H1 (cell line): ENCODE results near the gene GIPC1. TPM values are rescaled to one million over a fixed set of nuclear protein-coding genes. Genes with fewer than 3 reads are reported as not detected.

Experiments
- CTCF ChIA-PET: fragments of 300-600 bp; sonication (Branson Sonifier 250); formaldehyde crosslinking; loops from one replicate; lab custom pipeline; 2021; ENCODE audit not compliant: partially characterized antibody; lab: Charles Lee
- POLR2A ChIA-PET: fragments of 300-600 bp; sonication (Branson Sonifier 250); formaldehyde crosslinking; loops from one replicate; lab custom pipeline; 2021; ENCODE audit warnings: inconsistent platforms; ENCODE audit not compliant: partially characterized antibody; lab: Charles Lee
- DNase-seq, 2 experiments: peaks; one replicate each; pipeline versions ENCODE4 v3.0.0 to v3.0.0-alpha.2; 2010 to 2022; ENCODE audit warnings: low spot score in 2 of 2, low read depth in 1 of 2, mixed read lengths in 1 of 2
- FAIRE-seq: peaks from 2 replicates; lab custom pipeline; 2011; peaks lifted over from hg19 to GRCh38; lab: Jason Lieb, UNC
- H2AFZ ChIP-seq: 2 replicates; pipeline ENCODE4 v1.8.1; 2012; ENCODE audit warnings: low read length, inconsistent platforms
- H2AK5ac ChIP-seq: 2 replicates; pipeline ENCODE4 v1.6.1; 2013; ENCODE audit warnings: low read depth, low read length
- H2BK120ac ChIP-seq: replicated peaks from 2 replicates; pipeline ENCODE3; 2013; ENCODE audit warnings: low read depth, low read length, inconsistent platforms
- H2BK12ac ChIP-seq: 2 replicates; pipeline ENCODE4 v1.6.1; 2013; ENCODE audit warnings: low read depth, low read length
- H2BK15ac ChIP-seq: 2 replicates; pipeline ENCODE4 v1.6.1; 2013; ENCODE audit warnings: low read length
- H2BK20ac ChIP-seq: 2 replicates; pipeline ENCODE4 v1.6.1; 2013; ENCODE audit warnings: low read length
- H2BK5ac ChIP-seq: 2 replicates; pipeline ENCODE4 v1.6.1; 2013; ENCODE audit warnings: low read depth, low read length
- H3K14ac ChIP-seq: 2 replicates; pipeline ENCODE4 v1.6.1; 2013; ENCODE audit warnings: inconsistent platforms; ENCODE audit not compliant: insufficient read length
- H3K18ac ChIP-seq: 2 replicates; pipeline ENCODE4 v1.6.1; 2013; ENCODE audit warnings: low read length; ENCODE audit errors: extremely low read depth
- H3K23ac ChIP-seq: 2 replicates; pipeline ENCODE4 v1.6.1; 2013; ENCODE audit warnings: inconsistent platforms; ENCODE audit not compliant: insufficient read length
- H3K23me2 ChIP-seq: 2 replicates; pipeline ENCODE4 v1.6.1; 2013; ENCODE audit warnings: low read depth, low read length
- H3K27ac ChIP-seq: 2 replicates; pipeline ENCODE4 v1.6.1; 2011; ENCODE audit warnings: low read depth, low read length, inconsistent platforms
- H3K27me3 ChIP-seq, 4 experiments: replicated peaks in 1 of 4; 1 replicate in 1 of 4; 2 replicates in 3 of 4; pipeline versions ENCODE4 v1.6.1 to v1.8.1; 2011 to 2013; ENCODE audit warnings: low read length in 3 of 4, mild to moderate bottlenecking in 3 of 4, inconsistent platforms in 2 of 4, mixed read lengths in 2 of 4, moderate library complexity in 1 of 4; ENCODE audit not compliant: control insufficient read depth in 3 of 4, insufficient read depth in 3 of 4; ENCODE audit errors: extremely low read depth in 1 of 4
- H3K36me3 ChIP-seq, 4 experiments: 2 replicates each; pipeline versions ENCODE4 v1.6.1 to v1.8.1; 2011 to 2013; ENCODE audit warnings: mild to moderate bottlenecking in 4 of 4, low read length in 3 of 4, moderate library complexity in 2 of 4, control low read depth in 1 of 4, inconsistent platforms in 1 of 4; ENCODE audit not compliant: insufficient read depth in 4 of 4, control insufficient read depth in 2 of 4
- H3K4ac ChIP-seq: replicated peaks from 2 replicates; pipeline ENCODE3; 2013; ENCODE audit warnings: low read length, low read depth, mixed read lengths, inconsistent platforms; ENCODE audit not compliant: insufficient read length
- H3K4me1 ChIP-seq, 4 experiments: replicated peaks in 1 of 4; 1 replicate in 1 of 4; 2 replicates in 3 of 4; pipeline versions ENCODE4 v1.6.1 to v1.8.1; 2011 to 2013; ENCODE audit warnings: low read length in 3 of 4, inconsistent platforms in 2 of 4, mixed read lengths in 1 of 4; ENCODE audit not compliant: insufficient read depth in 4 of 4, control insufficient read depth in 3 of 4
- H3K4me2 ChIP-seq, 2 experiments: 2 replicates each; pipeline versions ENCODE4 v1.6.1 to v1.8.1; 2011 to 2013; ENCODE audit warnings: low read depth in 2 of 2, low read length in 2 of 2, control low read depth in 1 of 2, inconsistent platforms in 1 of 2, mild to moderate bottlenecking in 1 of 2; ENCODE audit not compliant: insufficient read depth in 1 of 2
- H3K4me3 ChIP-seq, 4 experiments: fragments of 200-600, 300-600 bp in 1 of 4; sonication (generic), shearing (Covaris generic), sonication (Bioruptor Twin) in 1 of 4; 2 replicates each; pipeline versions ENCODE4 v1.5.1 to v1.8.1; 2011 to 2016; ENCODE audit warnings: low read length in 4 of 4, low read depth in 3 of 4, control low read depth in 2 of 4, inconsistent platforms in 2 of 4, mild to moderate bottlenecking in 2 of 4, mixed read lengths in 1 of 4, moderate library complexity in 1 of 4; ENCODE audit not compliant: insufficient read depth in 2 of 4; ENCODE audit errors: extremely low read depth in 1 of 4
- H3K56ac ChIP-seq: replicated peaks from 2 replicates; pipeline ENCODE3; 2013; ENCODE audit warnings: low read depth, mild to moderate bottlenecking, mixed read lengths, low read length, inconsistent platforms; ENCODE audit not compliant: insufficient read length
- H3K79me1 ChIP-seq: 2 replicates; pipeline ENCODE4 v1.6.1; 2013; ENCODE audit warnings: low read depth, low read length, control low read depth
- H3K79me2 ChIP-seq, 2 experiments: 2 replicates each; pipeline versions ENCODE4 v1.6.1 to v1.8.1; 2012 to 2013; ENCODE audit warnings: low read length in 2 of 2, mild to moderate bottlenecking in 2 of 2, inconsistent platforms in 1 of 2; ENCODE audit not compliant: insufficient read depth in 2 of 2, control insufficient read depth in 1 of 2
- H3K9ac ChIP-seq, 4 experiments: replicated peaks in 1 of 4; 1 replicate in 1 of 4; 2 replicates in 3 of 4; pipeline versions ENCODE4 v1.6.1 to v1.8.1; 2011 to 2013; ENCODE audit warnings: low read depth in 3 of 4, low read length in 3 of 4, control low read depth in 2 of 4, mild to moderate bottlenecking in 2 of 4, moderate library complexity in 2 of 4, inconsistent platforms in 1 of 4; ENCODE audit errors: extremely low read depth in 1 of 4
- H3K9me3 ChIP-seq, 2 experiments: 2 replicates each; pipeline versions ENCODE4 v1.6.1 to v1.8.1; 2012 to 2013; ENCODE audit warnings: mild to moderate bottlenecking in 2 of 2, moderate library complexity in 2 of 2, control low read depth in 1 of 2, inconsistent platforms in 1 of 2, low read depth in 1 of 2, low read length in 1 of 2, mixed read lengths in 1 of 2; ENCODE audit not compliant: insufficient read depth in 2 of 2
- H4K20me1 ChIP-seq, 2 experiments: replicated peaks in 1 of 2; 2 replicates each; pipeline versions ENCODE3 to v1.8.1; 2011 to 2013; ENCODE audit warnings: inconsistent platforms in 2 of 2, low read length in 2 of 2, mild to moderate bottlenecking in 1 of 2; ENCODE audit not compliant: insufficient read depth in 2 of 2, control insufficient read depth in 1 of 2
- H4K5ac ChIP-seq: 2 replicates; pipeline ENCODE4 v1.6.1; 2013; ENCODE audit warnings: low read length, low read depth, mixed read lengths, inconsistent platforms; ENCODE audit not compliant: insufficient read length
- H4K8ac ChIP-seq: 2 replicates; pipeline ENCODE4 v1.8.0; 2013; ENCODE audit warnings: mild to moderate bottlenecking, moderate library complexity, low read length, inconsistent platforms; ENCODE audit not compliant: insufficient read depth; ENCODE audit errors: extremely low read depth
- H4K91ac ChIP-seq: replicated peaks from 2 replicates; pipeline ENCODE3; 2013; ENCODE audit warnings: low read length, mixed read lengths, inconsistent platforms; ENCODE audit not compliant: insufficient read length
- BACH1 ChIP-seq: IDR thresholded peaks from 2 replicates; pipeline ENCODE4 v1.6.1; 2012; ENCODE audit warnings: low read length, improper control_type of control experiment
- BRCA1 ChIP-seq: IDR thresholded peaks from 2 replicates; pipeline ENCODE4 v1.6.1; 2012; ENCODE audit warnings: low read depth, low read length, improper control_type of control experiment
- CTCF ChIP-seq, 3 experiments: IDR thresholded peaks; 1 replicate in 2 of 3; 2 replicates in 1 of 3; pipeline versions ENCODE4 v1.5.1 to v1.6.1; 2011; ENCODE audit warnings: low read length in 3 of 3, mild to moderate bottlenecking in 3 of 3, inconsistent platforms in 2 of 3, low read depth in 1 of 3, moderate library complexity in 1 of 3; ENCODE audit not compliant: insufficient read depth in 1 of 3; ENCODE audit errors: control extremely low read depth in 1 of 3
- E2F6 ChIP-seq: IDR thresholded peaks from 2 replicates; pipeline ENCODE4 v1.6.1; 2012; ENCODE audit warnings: inconsistent platforms
- JUND ChIP-seq: IDR thresholded peaks from 2 replicates; pipeline ENCODE4 v1.6.1; 2011; ENCODE audit warnings: mild to moderate bottlenecking, improper control_type of control experiment, low read length
- RXRA ChIP-seq: IDR thresholded peaks from 2 replicates; pipeline ENCODE4 v1.6.1; 2011; ENCODE audit warnings: low read depth, mild to moderate bottlenecking, low read length, moderate library complexity; ENCODE audit not compliant: insufficient read depth
- SP2 ChIP-seq: IDR thresholded peaks from 2 replicates; pipeline ENCODE4 v1.6.1; 2012; ENCODE audit warnings: mild to moderate bottlenecking, low read length, inconsistent platforms
- SRF ChIP-seq: IDR thresholded peaks from 2 replicates; pipeline ENCODE4 v1.6.1; 2011; ENCODE audit warnings: mild to moderate bottlenecking, low read depth, low read length, moderate library complexity
- TAF7 ChIP-seq: optimal IDR thresholded peaks from 2 replicates; pipeline ENCODE3; 2011; ENCODE audit warnings: low read depth, mild to moderate bottlenecking, inconsistent platforms, low read length, moderate library complexity, borderline replicate concordance
- YY1 ChIP-seq: IDR thresholded peaks from 2 replicates; pipeline ENCODE4 v1.6.1; 2011; ENCODE audit warnings: low read depth, mild to moderate bottlenecking, low read length
- WGBS, 2 experiments: shearing (Covaris generic) in 1 of 2; methylation state at CpG; one replicate each; pipeline versions ENCODE4 v1.1.6 to v1.1.7; 2013 to 2015; ENCODE audit warnings: low lambda C conversion rate in 2 of 2, mixed read lengths in 2 of 2, inconsistent platforms in 1 of 2, low coverage in 1 of 2, missing lambda C conversion rate in 1 of 2; ENCODE audit not compliant: insufficient replicate concordance in 2 of 2, insufficient coverage in 1 of 2, insufficient read length in 1 of 2; ENCODE audit errors: extremely low coverage in 1 of 2, missing lambda C conversion rate in 1 of 2; 5-methylcytosine and 5-hydroxymethylcytosine counted together
- polyA plus RNA-seq, 7 experiments: library from polyadenylated mRNA; depleted of rRNA in 3 of 7; stranded (reverse) in 5 of 7; unstranded in 2 of 7; fragments of >200 nt in 5 of 7; fragments of 200-250 nt in 2 of 7; gene quantifications; 1 replicate in 5 of 7; 2 replicates in 1 of 7; 4 replicates in 1 of 7; pipeline versions ENCODE4 v1.2.1 to v1.2.3, GENCODE V29; 2011 to 2013; ENCODE audit warnings: missing spikeins in 2 of 7, mixed read lengths in 2 of 7
- total RNA-seq: library from RNA; stranded (reverse); fragmentation: NEBNext Ultra II Directional; extraction: Animal tissue kit (Norgen Biotek cat#: 25700); gene quantifications from 2 replicates; pipeline ENCODE4 v1.2.1, GENCODE V29; 2021

The GIPC1 gene
- total and polyA plus RNA-seq, 2 of the 8 experiments (the other 6 are each of a cell fraction or from before 2014, with no cell fraction given): 65.6 to 72.0 TPM

- DNase-seq (no peak), FAIRE-seq (no peak)
- 88% methylated on average over 4 of the region's 4 CpGs; no CpG with 5 or more reads in 1 of the 2 experiments for WGBS, 2 experiments
- H3K79me1 ChIP-seq: peaks cover 14% of the 10 kb centered on the region
- no peak for TF ChIP-seq E2F6
- no peak for TF ChIP-seq RXRA
- no peak for TF ChIP-seq SP2
- no peak for TF ChIP-seq SRF
- TF ChIP-seq CTCF (IDR thresholded peaks at IDR 0.05; ENCODE audit: control extremely low read depth in 1 of 3, insufficient read depth in 1 of 3, low read depth in 1 of 3, low read length in 3 of 3): no peak
- TF ChIP-seq JUND: no peak
- no peak for TF ChIP-seq BRCA1
- TF ChIP-seq BACH1: no peak
- no peak for TF ChIP-seq TAF7
- TF ChIP-seq YY1: no peak
- no peak overlapping the region for H2BK20ac ChIP-seq
- H3K27ac ChIP-seq: no peak overlapping the region
- H3K9me3 ChIP-seq: no peaks in the 10 kb centered on the region
- no peak overlapping the region for H4K5ac ChIP-seq
- H2BK5ac ChIP-seq: no peak overlapping the region
- H3K79me2 ChIP-seq: peaks cover 7 to 20% of the 10 kb centered on the region in 2 experiments; a peak in 3 of 4 replicates
- no peak overlapping the region for H4K8ac ChIP-seq
- H3K4me1 ChIP-seq: peaks cover 0 to 9% (median 4%) of the 10 kb centered on the region in 4 experiments; a peak in 3 of 7 replicates
- H4K91ac ChIP-seq: no peak overlapping the region
- no peak overlapping the region for H3K14ac ChIP-seq
- no peak overlapping the region for H2AK5ac ChIP-seq
- peaks cover 3 to 11% (median 5%) of the 10 kb centered on the region in 4 experiments; a peak in 7 of 8 replicates for H3K36me3 ChIP-seq
- H2BK120ac ChIP-seq: no peak overlapping the region
- no peak overlapping the region for H2BK15ac ChIP-seq
- no peak overlapping the region for H3K4me3 ChIP-seq
- no peak overlapping the region for H3K18ac ChIP-seq
- peaks cover 7 to 14% of the 10 kb centered on the region in 2 experiments for H4K20me1 ChIP-seq
- no peak overlapping the region for H3K9ac ChIP-seq
- H3K27me3 ChIP-seq: no peaks in the 10 kb centered on the region
- no peak overlapping the region for H3K4me2 ChIP-seq
- no peak overlapping the region for H2BK12ac ChIP-seq
- no peak overlapping the region for H3K4ac ChIP-seq
- H3K56ac ChIP-seq: no peak overlapping the region
- no peak overlapping the region for H2AFZ ChIP-seq
- ChIA-PET CTCF (interaction anchor here (0.8 kb wide), 1 partner anchor 8 kb away, joined by 3 read pairs; no protein-coding TSS in a partner anchor), POLR2A (interaction anchor here (0.9 to 3.8 kb wide), 2 partner anchors 9 to 16 kb away, joined by 3 to 16 read pairs; partner anchors contain the start of gene TECR)
- no peak overlapping the region for H3K23ac ChIP-seq
- peaks cover 3% of the 10 kb centered on the region; the same call in 1 of the 2 replicates for H3K23me2 ChIP-seq
Observed at GRCh38 chr19:14520543-14520942, 24.6 kb upstream of the GIPC1 start.
